Skeletal muscle tissue (tissue), 4 donors: Measurements from ENCODE around the gene CKAP2. TPM values are rescaled to one million over a fixed set of nuclear protein-coding genes. Genes with fewer than 3 reads are reported as not detected.

ENCODE experiments used
- H3K27ac ChIP-seq: one replicate; pipeline ENCODE4 v1.7.0; 2013; ENCODE audit warnings: mild to moderate bottlenecking, low read depth, low read length, inconsistent platforms
- H3K27me3 ChIP-seq, 3 donors: one replicate each; pipeline ENCODE4 v1.7.0; 2013; ENCODE audit warnings: low read length in 3 of 3; ENCODE audit not compliant: control insufficient read depth in 3 of 3, insufficient read depth in 3 of 3
- H3K36me3 ChIP-seq, 3 donors: one replicate each; pipeline ENCODE4 v1.7.0; 2013; ENCODE audit warnings: low read length in 3 of 3; ENCODE audit not compliant: control insufficient read depth in 3 of 3, insufficient read depth in 3 of 3
- H3K4me1 ChIP-seq, 3 donors: one replicate each; pipeline ENCODE4 v1.7.0; 2013; ENCODE audit warnings: low read length in 3 of 3, mild to moderate bottlenecking in 3 of 3; ENCODE audit not compliant: control insufficient read depth in 3 of 3, insufficient read depth in 3 of 3
- H3K4me3 ChIP-seq, 3 donors: one replicate each; pipeline ENCODE4 v1.7.0; 2013; ENCODE audit warnings: low read length in 3 of 3
- H3K9ac ChIP-seq, 3 donors: one replicate each; pipeline ENCODE4 v1.7.0; 2013; ENCODE audit warnings: low read length in 3 of 3, mild to moderate bottlenecking in 3 of 3, moderate library complexity in 2 of 3, low read depth in 1 of 3
- H3K9me3 ChIP-seq, 3 donors: one replicate each; pipeline ENCODE4 v1.7.0; 2013; ENCODE audit warnings: low read length in 3 of 3; ENCODE audit not compliant: control insufficient read depth in 3 of 3
- total RNA-seq: library from RNA; depleted of rRNA; stranded (reverse); fragments of >200 nt; gene quantifications from one replicate; pipeline ENCODE4 v1.2.3, GENCODE V29; 2014
- donor health status: Osteomylitis.

CKAP2 gene
- total RNA-seq, 1 donor from 2014 or later: 14.1 TPM

- no peak overlapping the region for H3K9ac ChIP-seq
- peaks cover 31 to 45% (median 38%) of the 10 kb centered on the region in 3 donors for H3K36me3 ChIP-seq
- H3K27ac ChIP-seq: no peak overlapping the region
- H3K4me3 ChIP-seq: no peak overlapping the region
- H3K4me1 ChIP-seq: no peaks in the 10 kb centered on the region
- H3K27me3 ChIP-seq: no peaks in the 10 kb centered on the region
- H3K9me3 ChIP-seq: no peaks in the 10 kb centered on the region
Observed at GRCh38 chr13:52419080-52419479, 36.2 kb upstream of the CKAP2 start.

GRCh38 chr13:52421216-52421615, 34.1 kb upstream of the CKAP2 start:
- Histone ChIP-seq H3K4me3 (no peak overlapping the region), H3K27me3 (no peaks in the 10 kb centered on the region), H3K9ac (no peak overlapping the region), H3K9me3 (no peaks in the 10 kb centered on the region), H3K4me1 (no peaks in the 10 kb centered on the region), H3K36me3 (peaks cover 25 to 35% (median 29%) of the 10 kb centered on the region in 3 donors), H3K27ac (no peak overlapping the region)

GRCh38 chr13:52428295-52428694, 27.0 kb upstream of the CKAP2 start:
- H3K27ac ChIP-seq: no peak overlapping the region
- no peaks in the 10 kb centered on the region for H3K9me3 ChIP-seq
- H3K36me3 ChIP-seq: peaks cover 6 to 36% (median 32%) of the 10 kb centered on the region in 3 donors
- H3K4me3 ChIP-seq: no peak overlapping the region
- H3K9ac ChIP-seq: no peak overlapping the region
- H3K4me1 ChIP-seq: no peaks in the 10 kb centered on the region
- no peaks in the 10 kb centered on the region for H3K27me3 ChIP-seq

GRCh38 chr13:52432456-52432855, 22.8 kb upstream of the CKAP2 start:
- Histone ChIP-seq H3K4me1 (no peaks in the 10 kb centered on the region), H3K36me3 (peaks cover 15 to 42% (median 40%) of the 10 kb centered on the region in 3 donors), H3K9ac (no peak overlapping the region), H3K27ac (no peak overlapping the region), H3K9me3 (no peaks in the 10 kb centered on the region), H3K27me3 (no peaks in the 10 kb centered on the region), H3K4me3 (no peak overlapping the region)

GRCh38 chr13:52446265-52446664, 9.0 kb upstream of the CKAP2 start:
- no peak overlapping the region for H3K27ac ChIP-seq
- H3K36me3 ChIP-seq: peaks cover 2 to 7% (median 6%) of the 10 kb centered on the region in 3 donors
- H3K9me3 ChIP-seq: no peaks in the 10 kb centered on the region
- peaks cover 15 to 24% (median 19%) of the 10 kb centered on the region in 3 donors for H3K4me1 ChIP-seq
- no peaks in the 10 kb centered on the region for H3K27me3 ChIP-seq
- H3K9ac ChIP-seq: no peak overlapping the region
- no peak overlapping the region for H3K4me3 ChIP-seq

- Histone ChIP-seq H3K27me3 (no peaks in the 10 kb centered on the region), H3K9ac (no peak overlapping the region), H3K27ac (no peak overlapping the region), H3K4me1 (peaks cover 16 to 24% (median 19%) of the 10 kb centered on the region in 3 donors), H3K36me3 (peaks cover 0 to 4% (median 0%) of the 10 kb centered on the region in 3 donors), H3K9me3 (no peaks in the 10 kb centered on the region), H3K4me3 (no peak overlapping the region)
Observed at GRCh38 chr13:52447354-52447753, 7.9 kb upstream of the CKAP2 start.

GRCh38 chr13:52447815-52448552, 7.3 kb upstream of the CKAP2 start:
- no peaks in the 10 kb centered on the region for H3K9me3 ChIP-seq
- H3K27me3 ChIP-seq: no peaks in the 10 kb centered on the region
- H3K27ac ChIP-seq: no peak overlapping the region
- H3K4me3 ChIP-seq: peak overlapping the region in 1 of 3 donors; percentile 9
- H3K36me3 ChIP-seq: peaks cover 0 to 4% (median 0%) of the 10 kb centered on the region in 3 donors
- H3K9ac ChIP-seq: no peak overlapping the region
- H3K4me1 ChIP-seq: peaks cover 18 to 24% (median 19%) of the 10 kb centered on the region in 3 donors

GRCh38 chr13:52449331-52450011, 5.8 kb upstream of the CKAP2 start:
- Histone ChIP-seq H3K9me3 (no peaks in the 10 kb centered on the region), H3K4me3 (peak overlapping the region; percentile 80 to 95 (median 93)), H3K4me1 (peaks cover 20 to 27% (median 22%) of the 10 kb centered on the region in 3 donors), H3K27ac (peak overlapping the region; percentile 94), H3K36me3 (peaks cover 0 to 4% (median 0%) of the 10 kb centered on the region in 3 donors), H3K27me3 (no peaks in the 10 kb centered on the region), H3K9ac (peak overlapping the region; percentile 85 to 98 (median 96))

GRCh38 chr13:52450012-52450792, 5.1 kb upstream of the CKAP2 start, which contains the start of gene VPS36:
Gene VPS36 (minus strand): TSS chr13:52450634. CDS start chr13:52450594, 40 bp downstream.
- peaks cover 23 to 32% (median 25%) of the 10 kb centered on the region in 3 donors for H3K4me1 ChIP-seq
- peak within 1 kb of the TSS; percentile 85 to 98 (median 96) for H3K9ac ChIP-seq
- peaks cover 0 to 4% (median 0%) of the 10 kb centered on the region in 3 donors for H3K36me3 ChIP-seq
- no peaks in the 10 kb centered on the region for H3K27me3 ChIP-seq
- H3K4me3 ChIP-seq: peak within 1 kb of the TSS; percentile 80 to 95 (median 93)
- H3K9me3 ChIP-seq: no peaks in the 10 kb centered on the region
- H3K27ac ChIP-seq: peak within 1 kb of the TSS; percentile 94
